Epithelial cell of proximal tubule (primary cell): ENCODE measurements around the gene ITPR2. TPM values are rescaled to one million over a fixed set of nuclear protein-coding genes. Genes with fewer than 3 reads are reported as not detected.

Experiments used
- DNase-seq: peaks from one replicate; pipeline ENCODE4 v3.0.0-alpha.2; 2011; ENCODE audit warnings: low read depth
- H3K4me3 ChIP-seq: 2 replicates; pipeline ENCODE4 v1.5.1; 2011; ENCODE audit warnings: low read depth, mild to moderate bottlenecking, low read length
- CTCF ChIP-seq: conservative IDR thresholded peaks from 2 replicates; pipeline ENCODE4 v1.5.1; 2012; ENCODE audit warnings: low read depth, mild to moderate bottlenecking, low read length
- total RNA-seq: library from RNA; depleted of rRNA; stranded (reverse); fragments of >200 nt; gene quantifications from 2 replicates; pipeline ENCODE4 v1.2.3, GENCODE V29; 2015

ITPR2 gene
- total RNA-seq, 1 donor from 2014 or later: 13.5 TPM

GRCh38 chr12:26643532-26644315, 189.3 kb downstream of the ITPR2 start:
- no peak for DNase-seq
- no peak overlapping the region for H3K4me3 ChIP-seq
- no peak for TF ChIP-seq CTCF

- no peak overlapping the region for H3K4me3 ChIP-seq
- no peak for TF ChIP-seq CTCF
- peak; percentile 39 for DNase-seq
These were observed 190.6 kb downstream of the ITPR2 start for GRCh38 chr12:26642361-26642760.

- DNase-seq: peak; percentile 69
- no peak overlapping the region for H3K4me3 ChIP-seq
- TF ChIP-seq CTCF: no peak
These were observed 196.2 kb downstream of the ITPR2 start for GRCh38 chr12:26636710-26637328.

GRCh38 chr12:26633591-26634210, 199.3 kb downstream of the ITPR2 start:
- no peak overlapping the region for H3K4me3 ChIP-seq
- no peak for TF ChIP-seq CTCF
- peak; percentile 19 for DNase-seq

GRCh38 chr12:26632756-26633155, 200.2 kb downstream of the ITPR2 start:
- DNase-seq: no peak

GRCh38 chr12:26631846-26632245, 201.1 kb downstream of the ITPR2 start:
- H3K4me3 ChIP-seq: no peak overlapping the region
- no peak for TF ChIP-seq CTCF
- no peak for DNase-seq

More at GRCh38 chr12:26632756-26633155, 200.2 kb downstream of the ITPR2 start:
- TF ChIP-seq CTCF: no peak
- no peak overlapping the region for H3K4me3 ChIP-seq
